ENCODE measurements around the gene TRPC4AP.
A peak's percentile ranks its signal among the peaks of the same experiment; 100 is the strongest.

Gene TRPC4AP, protein sequence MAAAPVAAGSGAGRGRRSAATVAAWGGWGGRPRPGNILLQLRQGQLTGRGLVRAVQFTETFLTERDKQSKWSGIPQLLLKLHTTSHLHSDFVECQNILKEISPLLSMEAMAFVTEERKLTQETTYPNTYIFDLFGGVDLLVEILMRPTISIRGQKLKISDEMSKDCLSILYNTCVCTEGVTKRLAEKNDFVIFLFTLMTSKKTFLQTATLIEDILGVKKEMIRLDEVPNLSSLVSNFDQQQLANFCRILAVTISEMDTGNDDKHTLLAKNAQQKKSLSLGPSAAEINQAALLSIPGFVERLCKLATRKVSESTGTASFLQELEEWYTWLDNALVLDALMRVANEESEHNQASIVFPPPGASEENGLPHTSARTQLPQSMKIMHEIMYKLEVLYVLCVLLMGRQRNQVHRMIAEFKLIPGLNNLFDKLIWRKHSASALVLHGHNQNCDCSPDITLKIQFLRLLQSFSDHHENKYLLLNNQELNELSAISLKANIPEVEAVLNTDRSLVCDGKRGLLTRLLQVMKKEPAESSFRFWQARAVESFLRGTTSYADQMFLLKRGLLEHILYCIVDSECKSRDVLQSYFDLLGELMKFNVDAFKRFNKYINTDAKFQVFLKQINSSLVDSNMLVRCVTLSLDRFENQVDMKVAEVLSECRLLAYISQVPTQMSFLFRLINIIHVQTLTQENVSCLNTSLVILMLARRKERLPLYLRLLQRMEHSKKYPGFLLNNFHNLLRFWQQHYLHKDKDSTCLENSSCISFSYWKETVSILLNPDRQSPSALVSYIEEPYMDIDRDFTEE

DNA sequence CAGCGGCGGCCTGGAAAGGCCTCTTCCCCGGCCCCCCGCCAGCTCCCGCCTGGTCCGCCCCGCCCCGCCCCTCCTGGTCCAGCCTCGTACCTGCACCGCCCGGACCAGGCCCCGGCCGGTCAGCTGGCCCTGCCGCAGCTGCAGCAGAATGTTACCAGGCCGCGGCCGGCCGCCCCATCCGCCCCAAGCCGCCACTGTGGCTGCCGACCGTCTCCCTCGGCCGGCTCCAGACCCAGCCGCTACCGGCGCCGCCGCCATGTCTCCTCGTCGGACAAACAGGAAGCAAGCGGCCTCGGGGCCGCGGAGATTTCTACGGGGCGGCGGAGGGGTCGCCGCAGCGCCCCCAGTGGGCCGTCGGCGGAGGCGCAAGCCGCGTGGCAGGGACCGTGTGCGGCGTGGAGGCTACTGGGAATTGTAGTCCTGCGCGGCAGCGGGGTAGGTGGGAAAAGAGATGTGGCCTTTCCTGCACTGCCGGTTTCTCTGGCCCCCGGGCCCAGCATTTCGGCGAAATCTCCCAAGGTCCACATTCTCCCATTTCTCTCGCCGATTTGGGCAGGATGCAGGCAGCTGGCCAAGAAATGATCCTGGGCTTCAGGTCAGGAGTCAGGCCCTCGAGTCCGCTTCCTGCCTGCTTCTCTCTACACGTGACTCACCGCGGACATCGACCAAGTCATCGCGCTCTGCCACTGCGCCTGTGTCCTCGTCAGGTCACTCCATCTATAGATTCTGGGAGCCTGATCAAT, at the start of gene TRPC4AP:
TSS of gene TRPC4AP (minus strand) at position 284 of the 743 bp plus-strand sequence. CDS start at position 258, 26 bp downstream.
- ChIA-PET CTCF (interaction anchor here (0.8 to 8.9 kb wide), 17 partner anchors 9 to 370 kb away, joined by 3 to 159 read pairs (median 4); partner anchors contain the start of genes EDEM2, GSS and MYH7B), POLR2A (interaction anchor here (1.1 to 1.2 kb wide), 2 partner anchors 180 to 216 kb away, joined by 3 read pairs; partner anchors contain the start of gene ACSS2)
- no peak for DNase-seq (ENCODE audit: low read depth, low spot score)
- H3K4me3 ChIP-seq (ENCODE audit: low read depth, low read length): peak within 1 kb of the TSS; percentile 83
- TF ChIP-seq, protein P1, sequence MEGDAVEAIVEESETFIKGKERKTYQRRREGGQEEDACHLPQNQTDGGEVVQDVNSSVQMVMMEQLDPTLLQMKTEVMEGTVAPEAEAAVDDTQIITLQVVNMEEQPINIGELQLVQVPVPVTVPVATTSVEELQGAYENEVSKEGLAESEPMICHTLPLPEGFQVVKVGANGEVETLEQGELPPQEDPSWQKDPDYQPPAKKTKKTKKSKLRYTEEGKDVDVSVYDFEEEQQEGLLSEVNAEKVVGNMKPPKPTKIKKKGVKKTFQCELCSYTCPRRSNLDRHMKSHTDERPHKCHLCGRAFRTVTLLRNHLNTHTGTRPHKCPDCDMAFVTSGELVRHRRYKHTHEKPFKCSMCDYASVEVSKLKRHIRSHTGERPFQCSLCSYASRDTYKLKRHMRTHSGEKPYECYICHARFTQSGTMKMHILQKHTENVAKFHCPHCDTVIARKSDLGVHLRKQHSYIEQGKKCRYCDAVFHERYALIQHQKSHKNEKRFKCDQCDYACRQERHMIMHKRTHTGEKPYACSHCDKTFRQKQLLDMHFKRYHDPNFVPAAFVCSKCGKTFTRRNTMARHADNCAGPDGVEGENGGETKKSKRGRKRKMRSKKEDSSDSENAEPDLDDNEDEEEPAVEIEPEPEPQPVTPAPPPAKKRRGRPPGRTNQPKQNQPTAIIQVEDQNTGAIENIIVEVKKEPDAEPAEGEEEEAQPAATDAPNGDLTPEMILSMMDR (IDR thresholded peaks at IDR 0.05; ENCODE audit: insufficient read depth, low read length, missing control alignments): peak; percentile 93

DNA sequence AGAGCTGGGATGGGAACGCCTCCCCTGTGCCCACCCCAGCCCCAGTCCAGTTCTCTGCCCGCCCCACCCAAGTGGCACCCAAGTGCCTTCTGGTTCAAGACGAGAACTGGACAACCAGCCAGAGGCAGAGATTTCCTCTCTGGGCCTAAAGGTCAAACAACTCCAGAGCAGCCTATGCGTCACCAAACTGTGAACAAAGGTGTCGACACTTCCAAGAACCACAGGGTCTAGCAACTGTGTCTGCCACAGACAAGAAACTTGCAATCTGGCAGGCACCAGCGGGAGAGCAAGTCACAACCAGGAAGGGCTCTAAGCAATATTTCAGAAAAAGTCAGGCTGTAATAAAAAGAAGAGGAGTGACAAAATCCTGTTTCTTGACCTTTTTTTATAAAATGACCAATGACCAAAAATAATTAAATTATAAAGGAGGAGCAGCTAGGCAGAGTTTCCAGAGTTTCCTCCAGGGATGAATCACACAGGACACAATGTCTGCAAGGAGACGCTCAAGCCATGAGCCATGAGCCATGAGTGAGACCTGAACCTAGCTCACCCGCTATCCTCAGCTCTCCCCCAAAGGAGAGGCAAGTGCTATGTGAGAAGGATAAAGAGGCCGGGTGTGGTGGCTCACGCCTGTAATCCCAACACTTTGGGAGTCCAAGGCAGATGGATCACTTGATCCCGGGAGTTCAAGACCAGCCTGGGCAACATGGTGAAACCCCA, 43.4 kb upstream of the TRPC4AP start:
- H3K4me3 ChIP-seq (ENCODE audit: low read depth, low read length): no peak overlapping the region
- no peak for DNase-seq (ENCODE audit: low read depth, low spot score)
- ChIA-PET POLR2A (interaction anchor here (1.1 kb wide), 1 partner anchor 142 kb away, joined by 3 read pairs; the partner anchor contains the start of gene MMP24OS), CTCF (interaction anchor here (1.0 to 2.6 kb wide), 4 partner anchors 10 to 328 kb away, joined by 3 to 21 read pairs (median 4); partner anchors contain the start of gene EDEM2)
- TF ChIP-seq, protein P1 (IDR thresholded peaks at IDR 0.05; ENCODE audit: insufficient read depth, low read length, missing control alignments): no peak

DNA sequence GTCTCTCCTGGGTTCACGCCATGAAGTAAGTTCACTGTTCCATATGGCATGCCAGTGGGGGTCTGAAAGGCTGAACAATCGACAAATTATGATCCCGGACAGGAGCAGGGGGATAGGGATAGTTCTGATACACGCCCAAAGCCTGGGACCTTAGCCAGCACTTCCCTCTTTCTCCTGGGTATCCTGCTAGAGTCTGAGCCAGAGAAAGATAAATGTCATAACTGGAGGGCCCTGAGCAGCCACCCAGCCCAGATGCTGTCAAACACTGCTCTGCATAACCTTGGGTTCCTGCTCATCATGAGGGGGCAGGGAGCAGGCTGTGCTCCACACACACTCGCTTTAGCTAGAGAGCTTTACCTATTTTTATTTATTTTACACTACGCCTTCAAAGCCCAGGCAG, 42.3 kb upstream of the TRPC4AP start:
- no peak overlapping the region for H3K4me3 ChIP-seq (ENCODE audit: low read depth, low read length)
- DNase-seq (ENCODE audit: low read depth, low spot score): no peak
- ChIA-PET POLR2A (no interaction called here), CTCF (interaction anchor here (0.5 to 4.8 kb wide), 5 partner anchors 10 to 40 kb away, joined by 3 to 26 read pairs (median 3); partner anchors contain the start of gene EDEM2)
- TF ChIP-seq, protein P1 (IDR thresholded peaks at IDR 0.05; ENCODE audit: insufficient read depth, low read length, missing control alignments): no peak

DNA sequence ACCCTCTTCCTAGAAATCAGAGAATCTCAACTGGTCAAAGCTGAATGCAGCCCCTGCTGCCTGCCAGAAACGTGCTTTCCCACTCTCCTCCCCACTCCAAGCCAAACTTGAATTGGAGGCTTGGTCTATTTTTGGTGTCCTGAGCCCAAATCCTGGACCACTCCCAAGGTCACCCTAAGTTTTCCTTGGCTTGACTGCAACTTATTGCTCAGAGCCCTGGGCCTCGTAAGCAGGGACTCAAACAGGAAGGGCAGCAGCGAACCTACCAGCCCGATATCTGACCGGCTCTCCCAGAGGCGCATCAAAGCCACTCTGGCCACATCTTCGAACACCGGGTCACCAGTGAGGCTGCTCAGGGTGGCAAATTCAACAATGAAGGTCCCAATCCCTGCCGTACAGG, 41.9 kb upstream of the TRPC4AP start:
- ChIA-PET CTCF (interaction anchor here (0.5 to 4.8 kb wide), 3 partner anchors 9 to 39 kb away, joined by 3 to 26 read pairs (median 3); partner anchors contain the start of gene EDEM2), POLR2A (no interaction called here)
- DNase-seq (ENCODE audit: low read depth, low spot score): no peak
- H3K4me3 ChIP-seq (ENCODE audit: low read depth, low read length): no peak overlapping the region
- TF ChIP-seq, protein P1 (IDR thresholded peaks at IDR 0.05; ENCODE audit: insufficient read depth, low read length, missing control alignments): no peak

DNA sequence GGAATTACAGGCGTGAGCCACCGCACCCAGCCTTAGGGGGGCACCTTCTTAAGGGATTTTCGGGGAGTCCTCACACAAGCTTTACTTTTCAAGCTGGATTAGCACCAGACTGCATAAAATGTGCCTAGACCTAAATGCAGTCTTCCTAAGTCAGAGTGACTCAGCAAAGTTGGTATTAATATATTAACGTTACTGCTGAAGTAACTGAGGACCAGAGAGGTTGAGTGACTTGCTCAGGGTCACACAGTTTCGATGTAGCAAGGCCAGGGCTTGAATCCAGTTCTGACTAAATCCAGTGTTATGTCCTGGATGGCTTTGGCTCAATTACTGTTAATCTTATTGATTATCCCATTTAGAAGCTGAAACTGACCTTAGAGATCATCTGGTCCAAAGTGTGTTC, 41.1 kb upstream of the TRPC4AP start:
- TF ChIP-seq, protein P1 (IDR thresholded peaks at IDR 0.05; ENCODE audit: insufficient read depth, low read length, missing control alignments): no peak
- DNase-seq (ENCODE audit: low read depth, low spot score): no peak
- CTCF ChIA-PET: interaction anchor here (1.0 to 4.8 kb wide), 2 partner anchors 12 to 38 kb away, joined by 3 to 26 read pairs; partner anchors contain the start of gene EDEM2
- no peak overlapping the region for H3K4me3 ChIP-seq (ENCODE audit: low read depth, low read length)
- POLR2A ChIA-PET: no interaction called here
